WTC11 (cell line): Measurements from ENCODE around the gene GAS6. TPM values are rescaled to one million over a fixed set of nuclear protein-coding genes. Genes with fewer than 3 reads are reported as not detected.

Experiments used
- ATAC-seq: fragments of 200-7000 bp; cut with Tn5 transposase; 2 replicates; pipeline ENCODE4 v1.10.0; 2021; ENCODE audit warnings: mild to moderate bottlenecking, moderate library complexity
- CTCF ChIA-PET: fragments of 300-600 bp; sonication (Branson Sonifier 250); formaldehyde crosslinking; loops from one replicate; lab custom pipeline; 2021; ENCODE audit warnings: antibody characterized with exemption; lab: Charles Lee
- POLR2A ChIA-PET: fragments of 350-600 bp; sonication (Branson Sonifier 250); formaldehyde crosslinking; loops from one replicate; lab custom pipeline; 2021; ENCODE audit warnings: antibody characterized with exemption; lab: Charles Lee
- DNase-seq: peaks from one replicate; pipeline ENCODE4 v3.0.0; 2021; ENCODE audit warnings: low spot score
- H3K27ac Mint-ChIP-seq: 2 replicates; pipeline ENCODE4 v1.8.0; 2021; ENCODE audit warnings: mixed read lengths
- H3K27me3 Mint-ChIP-seq: 2 replicates; pipeline ENCODE4 v1.8.0; 2021; ENCODE audit warnings: low read depth, mild to moderate bottlenecking, moderate library complexity, mixed read lengths
- H3K36me3 Mint-ChIP-seq: 2 replicates; pipeline ENCODE4 v1.8.0; 2021; ENCODE audit warnings: mixed read lengths
- H3K4me1 Mint-ChIP-seq: 2 replicates; pipeline ENCODE4 v1.8.0; 2022; ENCODE audit warnings: mixed read lengths
- H3K4me3 Mint-ChIP-seq: 2 replicates; pipeline ENCODE4 v1.8.0; 2021; ENCODE audit warnings: mild to moderate bottlenecking, moderate library complexity, mixed read lengths
- H3K9me3 Mint-ChIP-seq: 2 replicates; pipeline ENCODE4 v1.8.0; 2021; ENCODE audit warnings: mixed read lengths
- CBFB ChIP-seq: sonication (generic); formaldehyde crosslinking; IDR thresholded peaks from 2 replicates; pipeline ENCODE4 v1.8.1; 2022; ENCODE audit warnings: mild to moderate bottlenecking, low read depth, missing genetic modification reagents
- EMX1 ChIP-seq: fragments of 250-450 bp; sonication (Bioruptor Pico); IDR thresholded peaks from 2 replicates; pipeline ENCODE4 v1.8.0; 2021; ENCODE audit warnings: mild to moderate bottlenecking
- FOXJ3 ChIP-seq: sonication (generic); formaldehyde crosslinking; IDR thresholded peaks from 2 replicates; pipeline ENCODE4 v1.9.0; 2021; ENCODE audit warnings: missing genetic modification reagents, mild to moderate bottlenecking, borderline replicate concordance
- KAT7 ChIP-seq: sonication (generic); formaldehyde crosslinking; IDR thresholded peaks from 2 replicates; pipeline ENCODE4 v1.8.1; 2023; ENCODE audit warnings: missing genetic modification reagents, mild to moderate bottlenecking, borderline replicate concordance
- NR3C1 ChIP-seq: sonication (generic); formaldehyde crosslinking; conservative IDR thresholded peaks from 2 replicates; pipeline ENCODE4 v1.8.1; 2023; ENCODE audit warnings: low read depth, mild to moderate bottlenecking, missing genetic modification reagents
- SMAD3 ChIP-seq: sonication (generic); formaldehyde crosslinking; IDR thresholded peaks from 2 replicates; pipeline ENCODE4 v1.8.0; 2022; ENCODE audit warnings: missing genetic modification reagents, mild to moderate bottlenecking, borderline replicate concordance
- SP1 ChIP-seq: sonication (generic); formaldehyde crosslinking; conservative IDR thresholded peaks from 2 replicates; pipeline ENCODE4 v1.8.1; 2022; ENCODE audit warnings: missing genetic modification reagents
- ZBTB21 ChIP-seq: sonication (generic); formaldehyde crosslinking; IDR thresholded peaks from 2 replicates; pipeline ENCODE4 v1.8.1; 2023; ENCODE audit warnings: mild to moderate bottlenecking, missing genetic modification reagents, borderline replicate concordance
- ZNF219 ChIP-seq: sonication (generic); formaldehyde crosslinking; IDR thresholded peaks from 2 replicates; pipeline ENCODE4 v1.8.0; 2023; ENCODE audit warnings: missing genetic modification reagents, mild to moderate bottlenecking, borderline replicate concordance
- ZNF416 ChIP-seq: fragments of 250-450 bp; sonication (Bioruptor Pico); IDR thresholded peaks from 2 replicates; pipeline ENCODE4 v1.9.0; 2021; ENCODE audit warnings: mild to moderate bottlenecking, inconsistent platforms
- ZNF423 ChIP-seq: fragments of 250-450 bp; sonication (Bioruptor Pico); IDR thresholded peaks from 2 replicates; pipeline ENCODE4 v2.1.2; 2022; ENCODE audit warnings: mild to moderate bottlenecking, moderate library complexity
- ZNF671 ChIP-seq: fragments of 250-450 bp; sonication (Bioruptor Pico); IDR thresholded peaks from 2 replicates; pipeline ENCODE4 v1.8.0; 2021; ENCODE audit warnings: mild to moderate bottlenecking
- total RNA-seq: library from RNA; stranded (reverse); gene quantifications from 3 replicates; pipeline ENCODE4 v1.2.3, GENCODE V29; 2021
- TF ChIP-seq, protein P1 (sequence below): sonication (generic); formaldehyde crosslinking; IDR thresholded peaks from 2 replicates; pipeline ENCODE4 v1.8.1; 2022; ENCODE audit warnings: missing genetic modification reagents, borderline replicate concordance
- TF ChIP-seq, protein P2 (sequence below): sonication (generic); formaldehyde crosslinking; IDR thresholded peaks from 2 replicates; pipeline ENCODE4 v1.8.1; 2022; ENCODE audit warnings: mild to moderate bottlenecking, missing genetic modification reagents, moderate library complexity, borderline replicate concordance
- TF ChIP-seq, protein P3 (sequence below): sonication (generic); formaldehyde crosslinking; IDR thresholded peaks from 2 replicates; pipeline ENCODE4 v1.8.1; 2023; ENCODE audit warnings: mild to moderate bottlenecking, missing genetic modification reagents
- TF ChIP-seq, protein P4 (sequence below): fragments of 250-450 bp; sonication (Bioruptor Pico); IDR thresholded peaks from 2 replicates; pipeline ENCODE4 v1.9.0; 2021; ENCODE audit warnings: mild to moderate bottlenecking
- TF ChIP-seq, protein P5 (sequence below): sonication (generic); formaldehyde crosslinking; IDR thresholded peaks from 2 replicates; pipeline ENCODE4 v1.8.1; 2022; ENCODE audit warnings: low read depth, mild to moderate bottlenecking, moderate library complexity, missing genetic modification reagents, borderline replicate concordance
- TF ChIP-seq, protein P6 (sequence below): fragments of 200-600 bp; IDR thresholded peaks from 2 replicates; pipeline ENCODE4 v1.8.0; 2022; ENCODE audit warnings: antibody characterized with exemption
- TF ChIP-seq, protein P7 (sequence below): sonication (generic); formaldehyde crosslinking; IDR thresholded peaks from 2 replicates; pipeline ENCODE4 v1.8.0; 2023; ENCODE audit warnings: missing genetic modification reagents

GAS6 gene
- total RNA-seq, 1 experiment from 2014 or later = 29.4 TPM

DNA sequence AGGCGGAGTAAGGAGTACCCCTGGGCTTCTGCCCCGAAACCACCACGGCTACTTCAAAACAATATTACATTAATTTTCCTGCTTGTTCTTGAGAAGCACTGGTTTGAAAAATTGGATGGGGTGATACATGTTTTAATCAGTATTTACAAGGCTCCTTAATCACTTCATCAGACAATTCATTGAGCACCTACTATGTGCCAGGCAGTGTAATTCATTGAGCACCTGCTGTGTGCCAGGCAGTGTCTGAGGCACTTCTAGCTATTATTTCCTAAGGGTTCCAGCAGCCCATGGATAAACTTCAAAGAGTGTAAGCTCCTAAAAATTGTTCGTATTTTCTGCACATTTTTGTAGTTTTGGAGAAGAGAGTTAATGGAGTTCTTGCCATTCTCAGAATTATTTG is 1.6 kb upstream of the GAS6 start:
- POLR2A ChIA-PET = no interaction called here
- Mint-ChIP-seq H3K4me1 (peaks cover 28% of the 10 kb centered on the region), H3K27ac (no peak overlapping the region), H3K4me3 (peak overlapping the region; percentile 76)
- no peak for DNase-seq
- no peak for ATAC-seq
- CTCF ChIA-PET = no interaction called here
- TF ChIP-seq, protein P1, sequence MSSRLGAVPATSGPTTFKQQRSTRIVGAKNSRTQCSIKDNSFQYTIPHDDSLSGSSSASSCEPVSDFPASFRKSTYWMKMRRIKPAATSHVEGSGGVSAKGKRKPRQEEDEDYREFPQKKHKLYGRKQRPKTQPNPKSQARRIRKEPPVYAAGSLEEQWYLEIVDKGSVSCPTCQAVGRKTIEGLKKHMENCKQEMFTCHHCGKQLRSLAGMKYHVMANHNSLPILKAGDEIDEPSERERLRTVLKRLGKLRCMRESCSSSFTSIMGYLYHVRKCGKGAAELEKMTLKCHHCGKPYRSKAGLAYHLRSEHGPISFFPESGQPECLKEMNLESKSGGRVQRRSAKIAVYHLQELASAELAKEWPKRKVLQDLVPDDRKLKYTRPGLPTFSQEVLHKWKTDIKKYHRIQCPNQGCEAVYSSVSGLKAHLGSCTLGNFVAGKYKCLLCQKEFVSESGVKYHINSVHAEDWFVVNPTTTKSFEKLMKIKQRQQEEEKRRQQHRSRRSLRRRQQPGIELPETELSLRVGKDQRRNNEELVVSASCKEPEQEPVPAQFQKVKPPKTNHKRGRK (CRISPR knock-in tag) = no peak
- no peak for TF ChIP-seq CBFB
- TF ChIP-seq, protein P2, sequence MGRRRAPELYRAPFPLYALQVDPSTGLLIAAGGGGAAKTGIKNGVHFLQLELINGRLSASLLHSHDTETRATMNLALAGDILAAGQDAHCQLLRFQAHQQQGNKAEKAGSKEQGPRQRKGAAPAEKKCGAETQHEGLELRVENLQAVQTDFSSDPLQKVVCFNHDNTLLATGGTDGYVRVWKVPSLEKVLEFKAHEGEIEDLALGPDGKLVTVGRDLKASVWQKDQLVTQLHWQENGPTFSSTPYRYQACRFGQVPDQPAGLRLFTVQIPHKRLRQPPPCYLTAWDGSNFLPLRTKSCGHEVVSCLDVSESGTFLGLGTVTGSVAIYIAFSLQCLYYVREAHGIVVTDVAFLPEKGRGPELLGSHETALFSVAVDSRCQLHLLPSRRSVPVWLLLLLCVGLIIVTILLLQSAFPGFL (CRISPR knock-in tag) = no peak
- no peak for TF ChIP-seq FOXJ3
- TF ChIP-seq, protein P3, sequence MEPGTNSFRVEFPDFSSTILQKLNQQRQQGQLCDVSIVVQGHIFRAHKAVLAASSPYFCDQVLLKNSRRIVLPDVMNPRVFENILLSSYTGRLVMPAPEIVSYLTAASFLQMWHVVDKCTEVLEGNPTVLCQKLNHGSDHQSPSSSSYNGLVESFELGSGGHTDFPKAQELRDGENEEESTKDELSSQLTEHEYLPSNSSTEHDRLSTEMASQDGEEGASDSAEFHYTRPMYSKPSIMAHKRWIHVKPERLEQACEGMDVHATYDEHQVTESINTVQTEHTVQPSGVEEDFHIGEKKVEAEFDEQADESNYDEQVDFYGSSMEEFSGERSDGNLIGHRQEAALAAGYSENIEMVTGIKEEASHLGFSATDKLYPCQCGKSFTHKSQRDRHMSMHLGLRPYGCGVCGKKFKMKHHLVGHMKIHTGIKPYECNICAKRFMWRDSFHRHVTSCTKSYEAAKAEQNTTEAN (CRISPR knock-in tag) = no peak
- TF ChIP-seq SMAD3 (CRISPR knock-in tag) = no peak
- TF ChIP-seq KAT7 (CRISPR knock-in tag) = no peak
- TF ChIP-seq, protein P4, sequence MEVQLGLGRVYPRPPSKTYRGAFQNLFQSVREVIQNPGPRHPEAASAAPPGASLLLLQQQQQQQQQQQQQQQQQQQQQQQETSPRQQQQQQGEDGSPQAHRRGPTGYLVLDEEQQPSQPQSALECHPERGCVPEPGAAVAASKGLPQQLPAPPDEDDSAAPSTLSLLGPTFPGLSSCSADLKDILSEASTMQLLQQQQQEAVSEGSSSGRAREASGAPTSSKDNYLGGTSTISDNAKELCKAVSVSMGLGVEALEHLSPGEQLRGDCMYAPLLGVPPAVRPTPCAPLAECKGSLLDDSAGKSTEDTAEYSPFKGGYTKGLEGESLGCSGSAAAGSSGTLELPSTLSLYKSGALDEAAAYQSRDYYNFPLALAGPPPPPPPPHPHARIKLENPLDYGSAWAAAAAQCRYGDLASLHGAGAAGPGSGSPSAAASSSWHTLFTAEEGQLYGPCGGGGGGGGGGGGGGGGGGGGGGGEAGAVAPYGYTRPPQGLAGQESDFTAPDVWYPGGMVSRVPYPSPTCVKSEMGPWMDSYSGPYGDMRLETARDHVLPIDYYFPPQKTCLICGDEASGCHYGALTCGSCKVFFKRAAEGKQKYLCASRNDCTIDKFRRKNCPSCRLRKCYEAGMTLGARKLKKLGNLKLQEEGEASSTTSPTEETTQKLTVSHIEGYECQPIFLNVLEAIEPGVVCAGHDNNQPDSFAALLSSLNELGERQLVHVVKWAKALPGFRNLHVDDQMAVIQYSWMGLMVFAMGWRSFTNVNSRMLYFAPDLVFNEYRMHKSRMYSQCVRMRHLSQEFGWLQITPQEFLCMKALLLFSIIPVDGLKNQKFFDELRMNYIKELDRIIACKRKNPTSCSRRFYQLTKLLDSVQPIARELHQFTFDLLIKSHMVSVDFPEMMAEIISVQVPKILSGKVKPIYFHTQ (CRISPR knock-in tag) = no peak
- TF ChIP-seq, protein P5, sequence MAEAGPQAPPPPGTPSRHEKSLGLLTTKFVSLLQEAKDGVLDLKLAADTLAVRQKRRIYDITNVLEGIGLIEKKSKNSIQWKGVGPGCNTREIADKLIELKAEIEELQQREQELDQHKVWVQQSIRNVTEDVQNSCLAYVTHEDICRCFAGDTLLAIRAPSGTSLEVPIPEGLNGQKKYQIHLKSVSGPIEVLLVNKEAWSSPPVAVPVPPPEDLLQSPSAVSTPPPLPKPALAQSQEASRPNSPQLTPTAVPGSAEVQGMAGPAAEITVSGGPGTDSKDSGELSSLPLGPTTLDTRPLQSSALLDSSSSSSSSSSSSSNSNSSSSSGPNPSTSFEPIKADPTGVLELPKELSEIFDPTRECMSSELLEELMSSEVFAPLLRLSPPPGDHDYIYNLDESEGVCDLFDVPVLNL = no peak
- no peak for TF ChIP-seq EMX1 (CRISPR knock-in tag)
- no peak for TF ChIP-seq SP1 (CRISPR knock-in tag)
- no peak for TF ChIP-seq ZNF423
- no peak for TF ChIP-seq ZBTB21 (CRISPR knock-in tag)
- TF ChIP-seq ZNF219 (CRISPR knock-in tag) = no peak
- no peak for TF ChIP-seq ZNF416 (CRISPR knock-in tag)
- TF ChIP-seq, protein P6, sequence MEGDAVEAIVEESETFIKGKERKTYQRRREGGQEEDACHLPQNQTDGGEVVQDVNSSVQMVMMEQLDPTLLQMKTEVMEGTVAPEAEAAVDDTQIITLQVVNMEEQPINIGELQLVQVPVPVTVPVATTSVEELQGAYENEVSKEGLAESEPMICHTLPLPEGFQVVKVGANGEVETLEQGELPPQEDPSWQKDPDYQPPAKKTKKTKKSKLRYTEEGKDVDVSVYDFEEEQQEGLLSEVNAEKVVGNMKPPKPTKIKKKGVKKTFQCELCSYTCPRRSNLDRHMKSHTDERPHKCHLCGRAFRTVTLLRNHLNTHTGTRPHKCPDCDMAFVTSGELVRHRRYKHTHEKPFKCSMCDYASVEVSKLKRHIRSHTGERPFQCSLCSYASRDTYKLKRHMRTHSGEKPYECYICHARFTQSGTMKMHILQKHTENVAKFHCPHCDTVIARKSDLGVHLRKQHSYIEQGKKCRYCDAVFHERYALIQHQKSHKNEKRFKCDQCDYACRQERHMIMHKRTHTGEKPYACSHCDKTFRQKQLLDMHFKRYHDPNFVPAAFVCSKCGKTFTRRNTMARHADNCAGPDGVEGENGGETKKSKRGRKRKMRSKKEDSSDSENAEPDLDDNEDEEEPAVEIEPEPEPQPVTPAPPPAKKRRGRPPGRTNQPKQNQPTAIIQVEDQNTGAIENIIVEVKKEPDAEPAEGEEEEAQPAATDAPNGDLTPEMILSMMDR = no peak
- no peak for TF ChIP-seq ZNF671 (CRISPR knock-in tag)
- no peak for TF ChIP-seq NR3C1 (CRISPR knock-in tag)
- TF ChIP-seq, protein P7, sequence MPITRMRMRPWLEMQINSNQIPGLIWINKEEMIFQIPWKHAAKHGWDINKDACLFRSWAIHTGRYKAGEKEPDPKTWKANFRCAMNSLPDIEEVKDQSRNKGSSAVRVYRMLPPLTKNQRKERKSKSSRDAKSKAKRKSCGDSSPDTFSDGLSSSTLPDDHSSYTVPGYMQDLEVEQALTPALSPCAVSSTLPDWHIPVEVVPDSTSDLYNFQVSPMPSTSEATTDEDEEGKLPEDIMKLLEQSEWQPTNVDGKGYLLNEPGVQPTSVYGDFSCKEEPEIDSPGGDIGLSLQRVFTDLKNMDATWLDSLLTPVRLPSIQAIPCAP (CRISPR knock-in tag) = no peak
- TF ChIP-seq, all 79 proteins: peak for 0
- Mint-ChIP-seq H3K9me3 (no peaks in the 10 kb centered on the region), H3K27me3 (peaks cover 35% of the 10 kb centered on the region), H3K36me3 (0 out of 2 replicates have a peak, but pooled peaks cover 2% of the 10 kb centered on the region)
